Activated CD4-positive, alpha-beta T cell treated with anti-CD3 and anti-CD28 coated beads, Interleukin-2, amount 50 U/mL, for 1 hour (primary cell): Measurements from ENCODE around the gene EVA1C.
"Not testable (repeated sequence)": the region's sequence is repeated elsewhere in the genome, so short reads cannot be mapped to it uniquely, and the experiment has no call there.

Source experiments
- DNase-seq: peaks from one replicate; pipeline ENCODE4 v3.0.0-alpha.2; 2020

The EVA1C gene

GRCh38 chr21:32390537-32391224 lies 21.8 kb upstream of the EVA1C start:
- not testable (repeated sequence) for DNase-seq

GRCh38 chr21:32391755-32392154 lies 20.8 kb upstream of the EVA1C start:
- no peak for DNase-seq

GRCh38 chr21:32392299-32392879 lies 20.1 kb upstream of the EVA1C start:
- no peak for DNase-seq

- DNase-seq = peak; percentile 95
These were observed 19.4 kb upstream of the EVA1C start, which contains the start of gene URB1 for GRCh38 chr21:32392880-32393676. Gene URB1 (minus strand): TSS chr21:32393012. CDS start chr21:32392910, 102 bp downstream.

GRCh38 chr21:32393677-32394001 lies 18.9 kb upstream of the EVA1C start:
- no peak for DNase-seq

GRCh38 chr21:32403201-32403777 lies 9.2 kb upstream of the EVA1C start:
- DNase-seq = peak; percentile 45

- no peak for DNase-seq
These were observed 6.1 kb upstream of the EVA1C start for GRCh38 chr21:32406405-32406804.

- DNase-seq = no peak
These were observed 2.2 kb upstream of the EVA1C start for GRCh38 chr21:32410291-32410690.

GRCh38 chr21:32410916-32411315 lies 1.6 kb upstream of the EVA1C start:
- no peak for DNase-seq

GRCh38 chr21:32411350-32412161 lies 950 bp upstream of the EVA1C start:
- peak; percentile 54 for DNase-seq

- DNase-seq = no peak
These were observed 554 bp downstream of the EVA1C start for GRCh38 chr21:32413015-32413504.

- no peak for DNase-seq
These were observed 1.4 kb downstream of the EVA1C start for GRCh38 chr21:32413697-32414578.

- DNase-seq = no peak
These were observed 2.3 kb downstream of the EVA1C start for GRCh38 chr21:32414579-32415358.

- no peak for DNase-seq
These were observed 3.2 kb downstream of the EVA1C start for GRCh38 chr21:32415451-32416398.

GRCh38 chr21:32418146-32418545 lies 5.6 kb downstream of the EVA1C start:
- no peak for DNase-seq

GRCh38 chr21:32422064-32422463 lies 9.6 kb downstream of the EVA1C start:
- no peak for DNase-seq

- no peak for DNase-seq
These were observed 11.0 kb downstream of the EVA1C start for GRCh38 chr21:32423320-32424190.

- no peak for DNase-seq
These were observed 11.7 kb downstream of the EVA1C start for GRCh38 chr21:32424191-32424535.

- no peak for DNase-seq
These were observed 12.2 kb downstream of the EVA1C start for GRCh38 chr21:32424674-32425073.
